Measurements from ENCODE around the gene DPM2.

Gene DPM2

DNA sequence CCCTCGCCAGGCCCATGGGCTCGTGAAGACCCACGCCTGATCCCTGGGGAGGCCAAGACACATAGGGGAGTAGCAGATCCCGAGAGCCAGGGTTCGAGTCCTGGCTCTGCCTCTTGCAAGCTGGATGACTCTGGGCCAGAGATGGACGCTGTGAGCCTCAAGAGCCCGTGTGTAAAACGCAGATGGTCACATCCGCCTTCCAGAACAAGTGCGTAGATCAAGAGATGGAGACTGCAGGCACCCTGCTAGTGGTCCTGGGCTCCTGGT, 29.1 kb downstream of the DPM2 start:
- no peak for DNase-seq (ENCODE audit: extremely low spot score)
- TF ChIP-seq, protein P1, sequence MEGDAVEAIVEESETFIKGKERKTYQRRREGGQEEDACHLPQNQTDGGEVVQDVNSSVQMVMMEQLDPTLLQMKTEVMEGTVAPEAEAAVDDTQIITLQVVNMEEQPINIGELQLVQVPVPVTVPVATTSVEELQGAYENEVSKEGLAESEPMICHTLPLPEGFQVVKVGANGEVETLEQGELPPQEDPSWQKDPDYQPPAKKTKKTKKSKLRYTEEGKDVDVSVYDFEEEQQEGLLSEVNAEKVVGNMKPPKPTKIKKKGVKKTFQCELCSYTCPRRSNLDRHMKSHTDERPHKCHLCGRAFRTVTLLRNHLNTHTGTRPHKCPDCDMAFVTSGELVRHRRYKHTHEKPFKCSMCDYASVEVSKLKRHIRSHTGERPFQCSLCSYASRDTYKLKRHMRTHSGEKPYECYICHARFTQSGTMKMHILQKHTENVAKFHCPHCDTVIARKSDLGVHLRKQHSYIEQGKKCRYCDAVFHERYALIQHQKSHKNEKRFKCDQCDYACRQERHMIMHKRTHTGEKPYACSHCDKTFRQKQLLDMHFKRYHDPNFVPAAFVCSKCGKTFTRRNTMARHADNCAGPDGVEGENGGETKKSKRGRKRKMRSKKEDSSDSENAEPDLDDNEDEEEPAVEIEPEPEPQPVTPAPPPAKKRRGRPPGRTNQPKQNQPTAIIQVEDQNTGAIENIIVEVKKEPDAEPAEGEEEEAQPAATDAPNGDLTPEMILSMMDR (IDR thresholded peaks at IDR 0.05; ENCODE audit: control extremely low read depth, extremely low read depth, low read depth, missing control alignments) = no peak
- ChIA-PET POLR2A (no interaction called here), CTCF (no interaction called here)

DNA sequence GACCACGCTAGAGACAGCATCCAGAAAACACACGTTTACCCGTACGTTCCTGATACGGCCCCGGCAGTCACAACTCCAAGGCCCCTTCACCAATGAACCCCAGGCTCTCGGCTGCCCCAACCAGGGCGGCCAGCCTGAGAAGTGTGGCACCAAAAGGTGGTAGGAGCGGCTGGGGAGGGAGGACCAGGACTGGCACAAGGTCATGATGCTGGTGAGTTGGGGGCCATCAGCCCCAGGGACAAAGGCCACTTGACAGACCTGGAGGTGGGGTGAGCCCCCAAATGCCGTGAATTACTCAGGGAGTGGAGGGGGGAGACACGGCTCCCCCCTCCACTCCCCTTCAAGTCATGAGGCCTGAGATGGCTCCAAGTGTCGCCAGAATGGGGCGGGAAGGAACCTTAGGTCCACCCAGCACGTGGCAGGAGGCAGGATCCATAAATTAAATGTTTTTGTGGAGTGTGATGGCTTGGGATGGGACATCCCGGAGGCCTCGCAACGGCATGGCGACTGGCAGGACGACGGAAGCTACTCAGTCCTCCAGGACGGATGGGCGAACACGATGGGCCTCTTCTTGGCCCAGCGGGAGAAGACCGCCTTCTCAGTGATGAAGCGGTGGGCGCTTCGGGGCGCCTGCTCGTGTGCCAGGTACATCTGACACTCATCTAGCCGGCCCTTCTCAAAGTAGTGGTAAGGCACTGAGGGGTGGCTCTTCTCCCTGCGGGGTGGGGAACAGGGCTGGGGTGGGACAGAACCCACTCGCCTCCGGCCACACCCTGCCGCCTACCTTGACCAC, 29.6 kb downstream of the DPM2 start:
- TF ChIP-seq, protein P1 (IDR thresholded peaks at IDR 0.05; ENCODE audit: control extremely low read depth, extremely low read depth, low read depth, missing control alignments) = no peak
- ChIA-PET CTCF (interaction anchor here (0.8 kb wide), 2 partner anchors 9 to 13 kb away, joined by 3 read pairs; partner anchors contain the start of gene ST6GALNAC4), POLR2A (no interaction called here)
- DNase-seq (ENCODE audit: extremely low spot score) = no peak

DNA sequence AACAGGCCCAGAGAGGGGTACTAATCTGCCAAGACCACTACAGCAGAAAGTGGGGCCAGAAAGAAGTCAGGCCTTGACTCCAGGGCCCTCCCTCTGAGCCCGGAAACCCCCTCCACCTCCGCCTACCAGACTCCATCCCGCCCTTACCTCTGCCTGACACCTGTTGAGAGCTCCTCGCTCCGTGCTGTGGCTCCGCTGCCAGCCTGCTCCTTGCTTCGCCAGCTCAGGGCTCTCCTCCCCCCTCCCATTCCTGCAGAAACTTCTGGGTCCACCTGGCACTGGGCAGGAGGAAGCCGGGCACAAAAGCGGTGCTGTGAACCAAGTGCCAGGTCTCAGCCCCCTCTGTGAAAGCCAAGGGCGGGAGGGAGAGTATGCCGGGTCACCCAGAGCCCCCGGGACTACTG, 31.9 kb downstream of the DPM2 start:
- DNase-seq (ENCODE audit: extremely low spot score) = peak; percentile 62
- ChIA-PET POLR2A (interaction anchor here (1.6 kb wide), 1 partner anchor 11 kb away, joined by 9 read pairs; the partner anchor contains the start of gene ST6GALNAC4), CTCF (interaction anchor here (0.9 to 1.7 kb wide), 6 partner anchors 9 to 118 kb away, joined by 3 to 7 read pairs (median 6); partner anchors contain the start of gene ST6GALNAC4)
- TF ChIP-seq, protein P1 (IDR thresholded peaks at IDR 0.05; ENCODE audit: control extremely low read depth, extremely low read depth, low read depth, missing control alignments) = no peak

DNA sequence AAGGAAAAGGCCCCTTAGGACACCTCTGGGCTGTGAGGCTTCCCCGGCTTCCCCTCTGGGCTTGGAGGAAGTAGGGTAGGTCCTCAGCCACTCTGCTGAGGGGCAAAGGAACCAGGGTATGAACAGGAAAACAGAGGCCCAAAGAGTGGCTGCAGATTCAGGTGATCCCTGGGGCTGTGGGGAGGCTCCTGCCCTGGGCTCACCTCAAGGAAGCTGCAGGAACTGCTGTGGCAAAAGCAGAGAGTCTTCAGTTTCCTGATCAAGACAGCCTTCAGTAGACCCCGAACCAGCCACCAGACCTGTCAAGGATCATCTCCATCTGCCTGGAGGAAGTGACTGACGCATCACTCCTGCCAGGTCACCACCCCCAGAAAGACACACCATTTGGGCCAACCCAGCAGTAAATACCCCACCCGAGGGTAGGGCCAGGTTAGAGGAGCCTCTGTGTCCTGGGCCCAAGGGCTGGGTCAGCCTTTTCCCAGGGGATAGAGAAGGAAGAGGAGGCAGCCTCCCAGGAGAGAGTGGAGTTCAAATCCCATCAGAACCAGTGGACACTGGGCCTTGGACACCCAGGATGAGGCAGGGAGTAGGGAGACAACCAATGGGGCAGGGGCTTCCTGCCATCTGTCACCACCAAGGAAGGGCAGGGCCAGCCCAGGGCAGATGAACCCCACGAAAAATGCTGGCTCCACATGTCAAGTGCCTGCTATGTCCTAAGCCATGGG, 32.5 kb downstream of the DPM2 start:
- ChIA-PET POLR2A (interaction anchor here (0.7 to 1.6 kb wide), 2 partner anchors 11 to 12 kb away, joined by 3 to 9 read pairs; partner anchors contain the start of gene ST6GALNAC4), CTCF (interaction anchor here (1.1 to 1.7 kb wide), 4 partner anchors 12 to 117 kb away, joined by 4 to 7 read pairs (median 6); partner anchors contain the start of gene ST6GALNAC4)
- peak; percentile 52 for DNase-seq (ENCODE audit: extremely low spot score)
- TF ChIP-seq, protein P1 (IDR thresholded peaks at IDR 0.05; ENCODE audit: control extremely low read depth, extremely low read depth, low read depth, missing control alignments) = no peak

DNA sequence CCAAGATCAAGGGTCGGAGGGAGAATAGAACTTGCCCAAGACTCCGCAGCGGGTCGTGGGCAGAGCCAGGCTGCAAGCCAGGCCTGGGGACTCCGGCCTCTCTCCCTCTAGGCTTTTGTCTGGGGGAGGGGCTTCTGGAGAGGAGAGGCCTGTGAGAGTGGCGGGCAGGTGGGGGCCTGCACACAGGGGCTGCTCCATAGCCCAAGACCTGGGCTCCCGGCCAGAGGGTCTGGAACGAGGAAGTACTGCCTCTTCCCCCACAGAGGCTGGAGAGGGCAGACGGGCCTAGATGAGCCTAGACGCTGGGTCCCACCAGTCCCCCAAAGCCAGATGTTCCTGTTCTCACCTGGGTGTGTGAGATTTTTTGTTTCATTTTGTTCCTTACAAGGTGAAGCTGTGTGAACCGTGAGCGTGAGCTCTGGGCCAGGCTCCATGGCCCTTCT, 33.1 kb downstream of the DPM2 start:
- ChIA-PET CTCF (interaction anchor here (1.0 to 1.6 kb wide), 4 partner anchors 14 to 170 kb away, joined by 3 to 5 read pairs (median 4); partner anchors contain the start of genes CDK9 and TOR2A), POLR2A (interaction anchor here (0.6 to 0.7 kb wide), 2 partner anchors 13 to 102 kb away, joined by 3 to 5 read pairs; partner anchors contain the start of genes FPGS and ST6GALNAC4)
- no peak for DNase-seq (ENCODE audit: extremely low spot score)
- TF ChIP-seq, protein P1 (IDR thresholded peaks at IDR 0.05; ENCODE audit: control extremely low read depth, extremely low read depth, low read depth, missing control alignments) = no peak
